Activated CD4-positive, CD25-positive, alpha-beta regulatory T cell (primary cell): ENCODE data around the gene SPRR2E.
"Not testable (repeated sequence)": the region's sequence is repeated elsewhere in the genome, so short reads cannot be mapped to it uniquely, and the experiment has no call there.

ENCODE experiments used
- DNase-seq, 4 experiments: peaks; one replicate each; lab custom pipeline; 2025; lab: John Stamatoyannopoulos, UW

The SPRR2E gene

GRCh38 chr1:153058826-153059784, 35.2 kb downstream of the SPRR2E start:
- DNase-seq: no peak

- no peak for DNase-seq
These were observed 36.2 kb downstream of the SPRR2E start for GRCh38 chr1:153058154-153058553.

- no peak for DNase-seq
These were observed 37.0 kb downstream of the SPRR2E start, which contains the start of gene SPRR2A for GRCh38 chr1:153057375-153057774. Gene SPRR2A, minus strand, starts transcription at chr1:153057512. Its CDS starts 777 bp downstream, at chr1:153056735.

GRCh38 chr1:153056111-153056510, 38.2 kb downstream of the SPRR2E start:
- not testable (repeated sequence) for DNase-seq

- no peak for DNase-seq
These were observed 45.1 kb downstream of the SPRR2E start for GRCh38 chr1:153049211-153049610.
